ENCODE data around the gene WFIKKN1.

Gene WFIKKN1

GRCh38 chr16:648071-648780, 17.4 kb downstream of the WFIKKN1 start:
- no peak overlapping the region for H3K23ac ChIP-seq (ENCODE audit: low read length)
- H3K4me2 ChIP-seq (ENCODE audit: low read length), result peak overlapping the region; percentile 95
- H2BK12ac ChIP-seq (ENCODE audit: low read length), result no peak overlapping the region
- H4K8ac ChIP-seq (ENCODE audit: low read depth, low read length), result peak overlapping the region; percentile 62
- no peaks in the 10 kb centered on the region for H3K27me3 ChIP-seq (ENCODE audit: insufficient read depth, low read length)
- peak overlapping the region; percentile 57 for H3K18ac ChIP-seq (ENCODE audit: low read length)
- H3K14ac ChIP-seq (ENCODE audit: low read length), result peak overlapping the region; percentile 65
- H3K79me2 ChIP-seq (ENCODE audit: control insufficient read depth, insufficient read depth, low read length, poor library complexity), result peaks cover 6% of the 10 kb centered on the region
- peak overlapping the region; percentile 67 for H3K4me3 ChIP-seq (ENCODE audit: low read depth, low read length)
- peak overlapping the region; percentile 31 for H3K4ac ChIP-seq (ENCODE audit: low read depth, low read length)
- peaks cover 1% of the 10 kb centered on the region for H3K9me3 ChIP-seq (ENCODE audit: insufficient read depth, low read depth, low read length)
- H2AK5ac ChIP-seq (ENCODE audit: low read length), result peak overlapping the region; percentile 27
- no CpG with 5 or more reads among the region's 24 CpGs for WGBS (ENCODE audit: extremely low coverage, insufficient coverage, insufficient read length)
- peak overlapping the region; percentile 81 for H4K91ac ChIP-seq (ENCODE audit: low read depth, low read length)
- H2BK5ac ChIP-seq (ENCODE audit: low read depth, low read length, poor library complexity), result peak overlapping the region; percentile 37
- peak overlapping the region; percentile 68 for H4K12ac ChIP-seq (ENCODE audit: low read depth, low read length)
- peaks cover 6 to 13% of the 10 kb centered on the region in 2 experiments for H3K36me3 ChIP-seq (ENCODE audit: control insufficient read depth in 1 of 2, insufficient read depth in 2 of 2, low read length in 2 of 2)
- peak overlapping the region; percentile 4 for H3K27ac ChIP-seq (ENCODE audit: low read depth, low read length)
- peak overlapping the region; percentile 72 for H3K9ac ChIP-seq (ENCODE audit: low read length)
- DNase-seq, result no peak
- H2BK120ac ChIP-seq (ENCODE audit: insufficient read depth, low read length, poor library complexity), result peak overlapping the region; percentile 8
- H2AFZ ChIP-seq (ENCODE audit: insufficient read depth, low read length, poor library complexity), result peak overlapping the region; percentile 7
- peaks cover 8 to 19% of the 10 kb centered on the region in 2 experiments for H3K4me1 ChIP-seq (ENCODE audit: control insufficient read depth in 1 of 2, insufficient read depth in 2 of 2, low read length in 2 of 2)
- peaks cover 11% of the 10 kb centered on the region for H3K79me1 ChIP-seq (ENCODE audit: low read length)

- Histone ChIP-seq H2BK12ac (ENCODE audit: low read length) (no peak within 1 kb of the TSS), H4K8ac (ENCODE audit: low read depth, low read length) (peak within 1 kb of the TSS; percentile 64), H3K4ac (ENCODE audit: low read depth, low read length) (peak within 1 kb of the TSS; percentile 31), H3K9me3 (ENCODE audit: insufficient read depth, low read depth, low read length) (no peaks in the 10 kb centered on the region), H3K79me2 (ENCODE audit: control insufficient read depth, insufficient read depth, low read length, poor library complexity) (peaks cover 6% of the 10 kb centered on the region), H3K27me3 (ENCODE audit: insufficient read depth, low read length) (no peaks in the 10 kb centered on the region), H3K14ac (ENCODE audit: low read length) (peak within 1 kb of the TSS; percentile 65), H3K4me1 (ENCODE audit: control insufficient read depth in 1 of 2, insufficient read depth in 2 of 2, low read length in 2 of 2) (peaks cover 8 to 19% of the 10 kb centered on the region in 2 experiments), H3K23ac (ENCODE audit: low read length) (no peak within 1 kb of the TSS), H3K18ac (ENCODE audit: low read length) (peak within 1 kb of the TSS; percentile 57), H3K79me1 (ENCODE audit: low read length) (peaks cover 11% of the 10 kb centered on the region), H2AFZ (ENCODE audit: insufficient read depth, low read length, poor library complexity) (peak within 1 kb of the TSS; percentile 37), H4K12ac (ENCODE audit: low read depth, low read length) (peak within 1 kb of the TSS; percentile 68), H2BK120ac (ENCODE audit: insufficient read depth, low read length, poor library complexity) (peak within 1 kb of the TSS; percentile 54), H2AK5ac (ENCODE audit: low read length) (peak within 1 kb of the TSS; percentile 27), H3K9ac (ENCODE audit: low read length) (peak within 1 kb of the TSS; percentile 72), H4K91ac (ENCODE audit: low read depth, low read length) (peak within 1 kb of the TSS; percentile 81), H3K4me2 (ENCODE audit: low read length) (peak within 1 kb of the TSS; percentile 95), H3K4me3 (ENCODE audit: low read depth, low read length) (peak within 1 kb of the TSS; percentile 67), H3K27ac (ENCODE audit: low read depth, low read length) (peak within 1 kb of the TSS; percentile 4), H3K36me3 (ENCODE audit: control insufficient read depth in 1 of 2, insufficient read depth in 2 of 2, low read length in 2 of 2) (peaks cover 10 to 20% of the 10 kb centered on the region in 2 experiments), H2BK5ac (ENCODE audit: low read depth, low read length, poor library complexity) (peak within 1 kb of the TSS; percentile 37)
- peak; percentile 88 to 94 for DNase-seq
- WGBS (ENCODE audit: extremely low coverage, insufficient coverage, insufficient read length), result no CpG with 5 or more reads among the region's 91 CpGs
These were observed 18.2 kb downstream of the WFIKKN1 start, which contains the start of gene WDR90 for GRCh38 chr16:648781-649589. Gene WDR90, plus strand, starts transcription at chr16:649365. Its CDS starts 52 bp downstream, at chr16:649417.

- peak overlapping the region; percentile 69 for H3K9ac ChIP-seq (ENCODE audit: low read length)
- H3K4ac ChIP-seq (ENCODE audit: low read depth, low read length), result no peak overlapping the region
- no peaks in the 10 kb centered on the region for H3K9me3 ChIP-seq (ENCODE audit: insufficient read depth, low read depth, low read length)
- H2AFZ ChIP-seq (ENCODE audit: insufficient read depth, low read length, poor library complexity), result peak overlapping the region; percentile 37
- peak overlapping the region; percentile 64 for H4K8ac ChIP-seq (ENCODE audit: low read depth, low read length)
- H3K79me2 ChIP-seq (ENCODE audit: control insufficient read depth, insufficient read depth, low read length, poor library complexity), result peaks cover 6% of the 10 kb centered on the region
- H3K36me3 ChIP-seq (ENCODE audit: control insufficient read depth in 1 of 2, insufficient read depth in 2 of 2, low read length in 2 of 2), result peaks cover 10 to 22% of the 10 kb centered on the region in 2 experiments
- peak overlapping the region; percentile 69 for H4K91ac ChIP-seq (ENCODE audit: low read depth, low read length)
- H3K79me1 ChIP-seq (ENCODE audit: low read length), result peaks cover 11% of the 10 kb centered on the region
- peak overlapping the region; percentile 42 for H3K14ac ChIP-seq (ENCODE audit: low read length)
- H3K4me2 ChIP-seq (ENCODE audit: low read length), result peak overlapping the region; percentile 95
- H2AK5ac ChIP-seq (ENCODE audit: low read length), result no peak overlapping the region
- peak overlapping the region; percentile 14 for H2BK5ac ChIP-seq (ENCODE audit: low read depth, low read length, poor library complexity)
- H3K4me1 ChIP-seq (ENCODE audit: control insufficient read depth in 1 of 2, insufficient read depth in 2 of 2, low read length in 2 of 2), result peaks cover 8 to 19% of the 10 kb centered on the region in 2 experiments
- no CpG with 5 or more reads among the region's 44 CpGs for WGBS (ENCODE audit: extremely low coverage, insufficient coverage, insufficient read length)
- no peak for DNase-seq
- no peak overlapping the region for H3K23ac ChIP-seq (ENCODE audit: low read length)
- H3K4me3 ChIP-seq (ENCODE audit: low read depth, low read length), result peak overlapping the region; percentile 67
- no peak overlapping the region for H2BK12ac ChIP-seq (ENCODE audit: low read length)
- H4K12ac ChIP-seq (ENCODE audit: low read depth, low read length), result peak overlapping the region; percentile 36
- H2BK120ac ChIP-seq (ENCODE audit: insufficient read depth, low read length, poor library complexity), result no peak overlapping the region
- H3K18ac ChIP-seq (ENCODE audit: low read length), result peak overlapping the region; percentile 26
- no peaks in the 10 kb centered on the region for H3K27me3 ChIP-seq (ENCODE audit: insufficient read depth, low read length)
- no peak overlapping the region for H3K27ac ChIP-seq (ENCODE audit: low read depth, low read length)
These were observed 18.8 kb downstream of the WFIKKN1 start for GRCh38 chr16:649631-650030.

GRCh38 chr16:651844-652243, 21.1 kb downstream of the WFIKKN1 start:
- H3K23ac ChIP-seq (ENCODE audit: low read length), result no peak overlapping the region
- peaks cover 6% of the 10 kb centered on the region for H3K79me2 ChIP-seq (ENCODE audit: control insufficient read depth, insufficient read depth, low read length, poor library complexity)
- no peaks in the 10 kb centered on the region for H3K9me3 ChIP-seq (ENCODE audit: insufficient read depth, low read depth, low read length)
- H3K79me1 ChIP-seq (ENCODE audit: low read length), result peaks cover 11% of the 10 kb centered on the region
- no peak overlapping the region for H2BK120ac ChIP-seq (ENCODE audit: insufficient read depth, low read length, poor library complexity)
- H3K4me1 ChIP-seq (ENCODE audit: control insufficient read depth in 1 of 2, insufficient read depth in 2 of 2, low read length in 2 of 2), result peaks cover 8 to 9% of the 10 kb centered on the region in 2 experiments
- no peak overlapping the region for H3K4ac ChIP-seq (ENCODE audit: low read depth, low read length)
- no peaks in the 10 kb centered on the region for H3K27me3 ChIP-seq (ENCODE audit: insufficient read depth, low read length)
- DNase-seq, result no peak
- H2AFZ ChIP-seq (ENCODE audit: insufficient read depth, low read length, poor library complexity), result no peak overlapping the region
- H4K91ac ChIP-seq (ENCODE audit: low read depth, low read length), result no peak overlapping the region
- H3K27ac ChIP-seq (ENCODE audit: low read depth, low read length), result no peak overlapping the region
- WGBS (ENCODE audit: extremely low coverage, insufficient coverage, insufficient read length), result no CpG with 5 or more reads among the region's 22 CpGs
- no peak overlapping the region for H2BK5ac ChIP-seq (ENCODE audit: low read depth, low read length, poor library complexity)
- peaks cover 27 to 35% of the 10 kb centered on the region in 2 experiments for H3K36me3 ChIP-seq (ENCODE audit: control insufficient read depth in 1 of 2, insufficient read depth in 2 of 2, low read length in 2 of 2)
- no peak overlapping the region for H2BK12ac ChIP-seq (ENCODE audit: low read length)
- no peak overlapping the region for H3K9ac ChIP-seq (ENCODE audit: low read length)
- no peak overlapping the region for H4K12ac ChIP-seq (ENCODE audit: low read depth, low read length)
- no peak overlapping the region for H2AK5ac ChIP-seq (ENCODE audit: low read length)
- no peak overlapping the region for H3K14ac ChIP-seq (ENCODE audit: low read length)
- H4K8ac ChIP-seq (ENCODE audit: low read depth, low read length), result no peak overlapping the region
- no peak overlapping the region for H3K4me3 ChIP-seq (ENCODE audit: low read depth, low read length)
- no peak overlapping the region for H3K18ac ChIP-seq (ENCODE audit: low read length)
- H3K4me2 ChIP-seq (ENCODE audit: low read length), result no peak overlapping the region
